ENCODE results near the gene EIF4E.

- TF ChIP-seq CTCF (conservative IDR thresholded peaks at IDR 0.05; ENCODE audit: low read depth, low read length): no peak
- no peak for TF ChIP-seq RCOR1 (IDR thresholded peaks at IDR 0.05; ENCODE audit: insufficient replicate concordance, low read length)
- TF ChIP-seq ELK1 (IDR thresholded peaks at IDR 0.05; ENCODE audit: borderline replicate concordance, low read depth, low read length): no peak
- no peak for TF ChIP-seq POLR2A (IDR thresholded peaks at IDR 0.05; ENCODE audit: low read depth, low read length)
These were observed 48.6 kb upstream of the EIF4E start for GRCh38 chr4:98977557-98977956.

Measured in IMR-90 (cell line).